Left lung (tissue), 10 donors: ENCODE measurements around the gene YLPM1. TPM values are rescaled to one million over a fixed set of nuclear protein-coding genes. Genes with fewer than 3 reads are reported as not detected.

Experiments
- ATAC-seq: fragments of 200-7000 bp; cut with Tn5 transposase; one replicate; pipeline ENCODE4 v1.9.1; 2020; ENCODE audit warnings: moderate library complexity
- DNase-seq, 4 donors: peaks; one replicate each; pipeline ENCODE4 v3.0.0-alpha.2; 2013 to 2020
- H3K27ac ChIP-seq, 2 donors: fragments of 200-600 bp; sonication (generic) in 1 of 2; one replicate each; pipeline versions ENCODE4 v1.5.0 to v1.8.0; 2020 to 2021
- H3K27me3 ChIP-seq, 2 donors: fragments of 200-600 bp; sonication (generic) in 1 of 2; one replicate each; pipeline versions ENCODE4 v1.5.0 to v1.8.0; 2020 to 2021
- H3K36me3 ChIP-seq, 2 donors: fragments of 200-600 bp; sonication (generic) in 1 of 2; one replicate each; pipeline versions ENCODE4 v1.5.0 to v1.8.0; 2020 to 2021
- H3K4me1 ChIP-seq, 2 donors: fragments of 200-600 bp; one replicate each; pipeline ENCODE4 v1.8.0; 2021
- H3K4me3 ChIP-seq, 2 donors: fragments of 200-600 bp; sonication (generic) in 1 of 2; one replicate each; pipeline versions ENCODE4 v1.5.0 to v1.8.0; 2020 to 2021; ENCODE audit warnings: mild to moderate bottlenecking in 1 of 2
- H3K9me3 ChIP-seq, 2 donors: fragments of 200-600 bp; sonication (generic) in 1 of 2; one replicate each; pipeline versions ENCODE4 v1.5.0 to v1.8.0; 2020 to 2021
- intact Hi-C, 2 donors: fragments of 100-400 bp; cut with DNase I; formaldehyde crosslinking; loops; one replicate each; pipeline versions ENCODE4 v1.11.2 to v1.14.2; 2022
- polyA plus RNA-seq, 6 donors: library from polyadenylated mRNA; unstranded; fragments of 120-200 nt; gene quantifications; one replicate each; pipeline ENCODE4 v1.2.1, GENCODE V29; 2013; ENCODE audit not compliant: insufficient read length in 6 of 6
- total RNA-seq, 2 donors: library from RNA; stranded (reverse); fragmentation: NEBNext Ultra II Directional; extraction: Animal tissue kit (Norgen Biotek cat#: 25700); gene quantifications; one replicate each; pipeline ENCODE4 v1.2.1, GENCODE V29; 2021
- TF ChIP-seq, protein P1 (sequence below), 2 donors: fragments of 200-600 bp; sonication (generic) in 1 of 2; IDR thresholded peaks; one replicate each; pipeline versions ENCODE4 v1.5.0 to v1.8.0; 2021; ENCODE audit warnings: antibody characterized with exemption in 2 of 2
- donor health status: DM: no; HTN: yes; CAD: no.
- donor health status: DM: no; HTN: no; CAD: no.

Gene YLPM1
- total and polyA plus RNA-seq, 8 donors = 49.5 to 117 (median 107) TPM

GRCh38 chr14:74861734-74862090 lies 98.6 kb downstream of the YLPM1 start:
- Histone ChIP-seq H3K36me3 (no peaks in the 10 kb centered on the region), H3K27ac (no peak overlapping the region), H3K4me1 (peaks cover 0 to 9% of the 10 kb centered on the region in 2 donors), H3K9me3 (no peaks in the 10 kb centered on the region), H3K4me3 (no peak overlapping the region), H3K27me3 (no peaks in the 10 kb centered on the region)
- no peak for ATAC-seq
- no peak for DNase-seq
- intact Hi-C loops = loop anchor here in 1 of 2 donors (5.0 kb wide), 1 partner anchor 46 kb away; no protein-coding TSS in a partner anchor
- TF ChIP-seq, protein P1, sequence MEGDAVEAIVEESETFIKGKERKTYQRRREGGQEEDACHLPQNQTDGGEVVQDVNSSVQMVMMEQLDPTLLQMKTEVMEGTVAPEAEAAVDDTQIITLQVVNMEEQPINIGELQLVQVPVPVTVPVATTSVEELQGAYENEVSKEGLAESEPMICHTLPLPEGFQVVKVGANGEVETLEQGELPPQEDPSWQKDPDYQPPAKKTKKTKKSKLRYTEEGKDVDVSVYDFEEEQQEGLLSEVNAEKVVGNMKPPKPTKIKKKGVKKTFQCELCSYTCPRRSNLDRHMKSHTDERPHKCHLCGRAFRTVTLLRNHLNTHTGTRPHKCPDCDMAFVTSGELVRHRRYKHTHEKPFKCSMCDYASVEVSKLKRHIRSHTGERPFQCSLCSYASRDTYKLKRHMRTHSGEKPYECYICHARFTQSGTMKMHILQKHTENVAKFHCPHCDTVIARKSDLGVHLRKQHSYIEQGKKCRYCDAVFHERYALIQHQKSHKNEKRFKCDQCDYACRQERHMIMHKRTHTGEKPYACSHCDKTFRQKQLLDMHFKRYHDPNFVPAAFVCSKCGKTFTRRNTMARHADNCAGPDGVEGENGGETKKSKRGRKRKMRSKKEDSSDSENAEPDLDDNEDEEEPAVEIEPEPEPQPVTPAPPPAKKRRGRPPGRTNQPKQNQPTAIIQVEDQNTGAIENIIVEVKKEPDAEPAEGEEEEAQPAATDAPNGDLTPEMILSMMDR (IDR thresholded peaks at IDR 0.05) = no peak

- no peaks in the 10 kb centered on the region for H3K9me3 ChIP-seq
- ATAC-seq (peak; percentile 54), DNase-seq (peak in 2 of 4 donors; percentile 54 to 81)
- H3K36me3 ChIP-seq = no peaks in the 10 kb centered on the region
- H3K4me1 ChIP-seq = peaks cover 0 to 9% of the 10 kb centered on the region in 2 donors
- no peak overlapping the region for H3K27ac ChIP-seq
- intact Hi-C loops = loop anchor here in 1 of 2 donors (5.0 kb wide), 1 partner anchor 44 kb away; no protein-coding TSS in a partner anchor
- no peak overlapping the region for H3K4me3 ChIP-seq
- H3K27me3 ChIP-seq = no peaks in the 10 kb centered on the region
- TF ChIP-seq, protein P1 (IDR thresholded peaks at IDR 0.05) = no peak
Observed at GRCh38 chr14:74863274-74863673, 100.2 kb downstream of the YLPM1 start.

DNA sequence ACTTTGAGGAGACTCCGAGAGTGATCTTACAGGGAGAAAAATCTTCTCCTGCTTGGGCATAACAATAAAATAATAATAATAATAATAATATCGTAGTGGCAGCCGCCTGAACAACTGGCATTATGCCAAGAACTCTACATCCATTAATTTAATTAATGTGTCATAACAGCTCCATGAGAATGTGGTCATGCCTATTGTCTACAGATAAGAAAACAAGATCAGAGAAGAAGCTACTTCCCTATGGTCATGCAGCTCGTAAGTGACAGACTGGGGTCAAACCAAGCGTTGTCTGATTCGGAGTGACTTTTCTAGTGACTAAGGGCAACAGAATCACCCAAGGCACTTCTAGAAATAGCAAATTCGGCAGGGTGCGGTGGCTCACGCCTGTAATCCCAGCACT lies 101.1 kb downstream of the YLPM1 start:
- ATAC-seq (no peak), DNase-seq (no peak)
- no peak overlapping the region for H3K4me3 ChIP-seq
- no peaks in the 10 kb centered on the region for H3K9me3 ChIP-seq
- intact Hi-C loops = loop anchor here in 1 of 2 donors (5.0 kb wide), 1 partner anchor 43 kb away; no protein-coding TSS in a partner anchor
- H3K4me1 ChIP-seq = peaks cover 0 to 9% of the 10 kb centered on the region in 2 donors
- no peak overlapping the region for H3K27ac ChIP-seq
- H3K36me3 ChIP-seq = no peaks in the 10 kb centered on the region
- TF ChIP-seq, protein P1 (IDR thresholded peaks at IDR 0.05) = no peak
- H3K27me3 ChIP-seq = no peaks in the 10 kb centered on the region

DNA sequence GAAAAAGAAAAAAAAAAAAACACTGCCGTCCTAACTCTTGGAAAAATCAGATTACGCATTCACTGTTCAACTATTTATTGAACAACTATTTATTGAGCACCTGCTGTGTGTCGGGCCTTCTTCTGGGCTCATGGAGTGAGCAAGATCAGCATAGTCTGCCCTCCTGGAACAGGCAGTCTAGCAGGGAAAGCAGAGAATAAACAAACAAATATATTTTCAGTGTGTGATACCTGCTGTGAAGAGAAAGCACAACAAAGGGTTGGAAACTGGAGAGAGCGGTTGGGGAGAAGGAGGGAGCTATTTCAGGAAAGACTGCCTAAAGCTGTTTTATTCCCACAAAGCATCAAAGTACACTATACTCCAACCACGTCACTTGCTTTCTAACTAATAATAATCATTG lies 102.0 kb downstream of the YLPM1 start:
- no peaks in the 10 kb centered on the region for H3K27me3 ChIP-seq

DNA sequence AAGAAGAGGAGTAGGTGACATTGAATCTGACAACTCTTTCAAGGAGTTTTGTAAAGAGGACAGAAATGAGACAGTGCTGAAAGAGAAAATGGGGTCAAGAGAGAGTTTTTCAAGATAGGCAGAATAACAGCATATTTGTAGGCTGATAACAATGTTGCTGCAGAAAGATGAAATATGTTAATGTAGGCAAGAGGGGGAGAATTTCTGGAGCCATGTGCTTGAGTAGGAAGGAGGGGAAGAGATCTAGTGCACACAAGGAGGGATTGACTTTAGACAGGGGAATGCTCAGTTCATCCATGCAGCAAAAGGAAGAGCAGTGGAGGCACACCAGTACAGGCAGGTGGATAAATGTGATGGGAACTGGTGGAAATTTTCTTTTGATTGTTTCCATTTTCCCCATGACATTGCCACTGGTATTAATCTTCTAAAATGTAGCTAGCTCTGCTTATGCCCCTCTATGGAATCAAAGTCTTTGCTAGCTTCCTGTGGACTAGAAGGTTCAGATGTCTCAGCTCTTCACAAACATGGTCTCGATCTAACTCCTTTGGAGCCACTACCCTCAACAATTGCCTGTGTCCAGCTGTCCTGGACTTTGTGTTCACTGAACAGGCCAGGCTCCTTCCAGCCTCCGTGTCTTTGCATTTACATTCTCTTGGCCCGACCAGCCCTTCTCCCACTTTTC lies 103.7 kb downstream of the YLPM1 start:
- Histone ChIP-seq H3K9me3 (no peaks in the 10 kb centered on the region), H3K27me3 (no peaks in the 10 kb centered on the region), H3K4me3 (no peak overlapping the region), H3K36me3 (no peaks in the 10 kb centered on the region), H3K27ac (no peak overlapping the region), H3K4me1 (peaks cover 0 to 9% of the 10 kb centered on the region in 2 donors)
- no peak for ATAC-seq
- no peak for DNase-seq
- TF ChIP-seq, protein P1 (IDR thresholded peaks at IDR 0.05) = no peak
- intact Hi-C loops = no loop called here

More for the DNA sequence above, 102.0 kb downstream of the YLPM1 start:
- DNase-seq = no peak
- Histone ChIP-seq H3K9me3 (no peaks in the 10 kb centered on the region), H3K27ac (no peak overlapping the region), H3K4me3 (no peak overlapping the region), H3K36me3 (no peaks in the 10 kb centered on the region), H3K4me1 (peaks cover 0 to 9% of the 10 kb centered on the region in 2 donors)
- intact Hi-C loops = no loop called here
- TF ChIP-seq, protein P1 (IDR thresholded peaks at IDR 0.05) = no peak
- ATAC-seq = no peak
